Pancreas (tissue), 10 donors: ENCODE data around the gene PACRG. TPM values are rescaled to one million over a fixed set of nuclear protein-coding genes. Genes with fewer than 3 reads are reported as not detected.

Experiments
- ATAC-seq, 4 donors: fragments of 200-7000 bp; cut with Tn5 transposase; one replicate each; pipeline versions ENCODE4 v1.8.0 to v1.9.1; 2020; ENCODE audit warnings: mild to moderate bottlenecking in 4 of 4, moderate library complexity in 4 of 4
- DNase-seq, 6 donors: peaks; one replicate each; pipeline ENCODE4 v3.0.0-alpha.2; 2020
- FAIRE-seq: peaks from 2 replicates; lab custom pipeline; 2012; peaks lifted over from hg19 to GRCh38; lab: Jason Lieb, UNC
- H3K27ac ChIP-seq, 4 donors: fragments of 200-600 bp; sonication (generic); 1 replicate in 3 of 4; 2 replicates in 1 of 4; pipeline versions ENCODE4 v1.5.0 to v1.8.0; 2020
- H3K27me3 ChIP-seq, 4 donors: fragments of 200-600 bp; one replicate each; pipeline ENCODE4 v1.8.0; 2021
- H3K36me3 ChIP-seq, 3 donors: fragments of 200-600 bp; sonication (generic) in 1 of 3; one replicate each; pipeline versions ENCODE4 v1.5.0 to v1.8.0; 2020 to 2021
- H3K4me1 ChIP-seq, 3 donors: fragments of 200-600 bp; one replicate each; pipeline ENCODE4 v1.8.0; 2021
- H3K4me3 ChIP-seq, 4 donors: fragments of 200-600 bp; sonication (generic) in 2 of 4; one replicate each; pipeline versions ENCODE4 v1.5.0 to v1.8.0; 2020 to 2021
- H3K9me3 ChIP-seq, 4 donors: fragments of 200-600 bp; one replicate each; pipeline ENCODE4 v1.8.0; 2021
- CTCF ChIP-seq, 4 donors: fragments of 200-600 bp; sonication (generic) in 3 of 4; IDR thresholded peaks; one replicate each; pipeline versions ENCODE4 v1.5.0 to v1.8.0; 2021; ENCODE audit warnings: antibody characterized with exemption in 4 of 4
- WGBS, 2 donors: extraction: QIAGEN DNeasy Blood & Tissue Kit; methylation state at CpG; one replicate each; pipeline ENCODE4 v1.1.7; 2013; 5-methylcytosine and 5-hydroxymethylcytosine counted together
- intact Hi-C, 3 donors: fragments of 100-400 bp; cut with DNase I; formaldehyde crosslinking; loops; one replicate each; pipeline versions ENCODE4 v1.11.1 to v1.14.2; 2022
- polyA plus RNA-seq, 2 donors: library from polyadenylated mRNA; stranded (reverse); fragments of 200-250 nt; gene quantifications; one replicate each; pipeline ENCODE4 v1.2.3, GENCODE V29; 2013
- total RNA-seq, 6 donors: library from RNA; stranded (reverse); fragmentation: NEBNext Ultra II Directional in 4 of 6; extraction: Animal tissue kit (Norgen Biotek cat#: 25700) in 4 of 6; gene quantifications; one replicate each; pipeline versions ENCODE4 v1.2.1 to v1.2.4, GENCODE V29; 2021 to 2023
- donor health status: healthy with polysubstance abuse.
- donor health status: DM: no; HTN: no; CAD: no; lungs with moderate emphysema.
- donor health status: DM: no; HTN: no; CAD: no.
- donor health status: control.
- donor health status: control.
- donor health status: Bipolar disorder and iron deficiency.
- donor health status: DM: yes; HTN: yes; CAD: no.
- donor health status: DM: no; HTN: no; CAD: no.
- donor health status: DM: no; HTN: no; CAD: no.
- donor health status: DM: yes; HTN: yes; CAD: no.

PACRG gene
- total and polyA plus RNA-seq, 8 donors = 2.5 to 7.1 (median 3.5) TPM

- no peaks in the 10 kb centered on the region for H3K27me3 ChIP-seq
- H3K9me3 ChIP-seq = no peaks in the 10 kb centered on the region
- intact Hi-C loops = no loop called here
- no peak overlapping the region for H3K4me3 ChIP-seq
- no peak for DNase-seq
- peak in 3 of 4 donors; percentile 74 to 86 (median 79) for ATAC-seq
- no peak for FAIRE-seq
- H3K27ac ChIP-seq = peak overlapping the region in 3 of 4 donors; percentile 16 to 46 (median 37)
- TF ChIP-seq CTCF (IDR thresholded peaks at IDR 0.05) = no peak
- no peaks in the 10 kb centered on the region for H3K36me3 ChIP-seq
- 38 to 54% methylated on average over 10 of the region's 10 CpGs for WGBS, 2 donors
- no peaks in the 10 kb centered on the region for H3K4me1 ChIP-seq
Observed at GRCh38 chr6:163324688-163325389, 597.1 kb downstream of the PACRG start.

GRCh38 chr6:163325390-163325784, 597.6 kb downstream of the PACRG start:
- no peak overlapping the region for H3K4me3 ChIP-seq
- H3K27me3 ChIP-seq = no peaks in the 10 kb centered on the region
- no peak for ATAC-seq
- H3K4me1 ChIP-seq = no peaks in the 10 kb centered on the region
- WGBS, 2 donors = 82 to 84% methylated on average over 4 of the region's 4 CpGs
- no peak for TF ChIP-seq CTCF (IDR thresholded peaks at IDR 0.05)
- intact Hi-C loops = no loop called here
- no peaks in the 10 kb centered on the region for H3K9me3 ChIP-seq
- FAIRE-seq = no peak
- DNase-seq = no peak
- peak overlapping the region in 3 of 4 donors; percentile 16 to 46 (median 37) for H3K27ac ChIP-seq
- H3K36me3 ChIP-seq = no peaks in the 10 kb centered on the region

- ATAC-seq (no peak), FAIRE-seq (no peak)
- WGBS, 2 donors = 84 to 92% methylated on average over 9 of the region's 9 CpGs
Observed at GRCh38 chr6:163327165-163327880, 599.5 kb downstream of the PACRG start.

GRCh38 chr6:163327921-163328320, 600.1 kb downstream of the PACRG start:
- TF ChIP-seq CTCF (IDR thresholded peaks at IDR 0.05) = no peak
- FAIRE-seq = no peak

More at GRCh38 chr6:163327165-163327880, 599.5 kb downstream of the PACRG start:
- Histone ChIP-seq H3K27ac (no peak overlapping the region), H3K4me1 (no peaks in the 10 kb centered on the region), H3K4me3 (no peak overlapping the region), H3K9me3 (no peaks in the 10 kb centered on the region), H3K27me3 (no peaks in the 10 kb centered on the region), H3K36me3 (no peaks in the 10 kb centered on the region)
- intact Hi-C loops = no loop called here
- no peak for DNase-seq
- no peak for TF ChIP-seq CTCF (IDR thresholded peaks at IDR 0.05)

More at GRCh38 chr6:163327921-163328320, 600.1 kb downstream of the PACRG start:
- WGBS, 2 donors = 73 to 77% methylated on average over 8 of the region's 8 CpGs
- intact Hi-C loops = no loop called here
- Histone ChIP-seq H3K9me3 (no peaks in the 10 kb centered on the region), H3K36me3 (no peaks in the 10 kb centered on the region), H3K4me3 (no peak overlapping the region), H3K27ac (no peak overlapping the region), H3K27me3 (no peaks in the 10 kb centered on the region), H3K4me1 (no peaks in the 10 kb centered on the region)
- no peak for ATAC-seq
- DNase-seq = no peak
